NCI-H345 (cell line): ENCODE measurements around the gene CRTAP.
A peak's percentile ranks its signal among the peaks of the same experiment; 100 is the strongest.
"Not testable (repeated sequence)": the region's sequence is repeated elsewhere in the genome, so short reads cannot be mapped to it uniquely, and the experiment has no call there.

ENCODE experiments used
- DNase-seq: peaks from one replicate; lab custom pipeline; 2025; lab: John Stamatoyannopoulos, UW

CRTAP gene

DNA sequence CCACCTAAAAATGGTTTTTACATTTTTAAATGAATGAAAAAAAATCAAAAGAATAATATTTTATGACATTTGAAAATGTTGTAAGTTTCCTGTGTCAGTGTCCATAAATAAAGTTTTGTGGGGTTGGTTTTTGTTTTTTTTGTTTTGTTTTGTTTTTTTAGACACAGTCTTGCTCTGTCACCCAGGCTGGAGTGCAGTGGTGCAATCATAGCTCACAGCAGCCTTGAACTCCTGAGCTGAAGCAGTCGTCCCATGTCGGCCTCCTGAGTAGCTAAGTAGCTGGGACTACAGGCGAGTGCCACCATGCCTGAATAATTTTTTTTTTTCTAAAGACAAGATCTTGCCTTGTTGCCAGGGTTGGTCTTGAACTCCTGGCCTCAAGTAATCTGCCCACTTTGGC, 14.1 kb upstream of the CRTAP start:
- no peak for DNase-seq

GRCh38 chr3:33100229-33100628, 13.6 kb upstream of the CRTAP start:
- DNase-seq: no peak

DNA sequence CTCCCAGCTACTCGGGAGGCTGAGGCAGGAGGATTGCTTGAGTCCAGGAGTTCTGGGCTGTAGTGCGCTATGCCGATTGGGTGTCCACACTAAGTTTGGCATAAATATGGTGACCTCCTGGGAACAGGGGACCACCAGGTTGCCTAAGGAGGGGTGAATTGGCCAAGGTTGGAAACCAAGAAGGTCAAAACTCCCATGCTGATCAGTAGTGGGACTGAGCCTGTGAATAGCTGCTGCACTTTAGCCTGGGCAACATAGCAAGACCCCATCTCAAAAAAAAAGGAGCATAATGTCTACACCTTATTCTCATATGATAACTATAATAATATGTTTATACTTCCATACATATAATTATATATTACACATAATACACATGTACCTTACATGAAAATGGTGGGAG, 10.8 kb upstream of the CRTAP start:
- DNase-seq: no peak

DNA sequence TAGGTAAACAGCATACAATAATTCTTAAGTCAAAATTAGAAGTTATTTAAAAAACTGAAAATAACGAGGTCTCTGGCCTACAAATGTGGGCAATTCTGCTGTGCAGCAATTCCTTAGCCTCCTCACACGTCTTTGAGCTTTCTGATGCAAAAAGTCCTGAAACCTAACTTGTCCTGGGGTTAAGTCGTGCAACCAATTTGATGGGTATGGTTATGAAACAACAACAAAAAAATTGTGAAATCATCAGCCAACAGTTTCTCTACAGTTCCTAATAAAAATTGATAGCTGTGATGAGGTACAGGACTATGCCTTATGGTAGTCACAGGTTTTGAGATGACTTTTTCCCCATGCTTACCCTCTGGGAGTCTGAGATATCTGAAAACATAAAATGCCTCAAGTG, 10.3 kb upstream of the CRTAP start:
- no peak for DNase-seq

DNA sequence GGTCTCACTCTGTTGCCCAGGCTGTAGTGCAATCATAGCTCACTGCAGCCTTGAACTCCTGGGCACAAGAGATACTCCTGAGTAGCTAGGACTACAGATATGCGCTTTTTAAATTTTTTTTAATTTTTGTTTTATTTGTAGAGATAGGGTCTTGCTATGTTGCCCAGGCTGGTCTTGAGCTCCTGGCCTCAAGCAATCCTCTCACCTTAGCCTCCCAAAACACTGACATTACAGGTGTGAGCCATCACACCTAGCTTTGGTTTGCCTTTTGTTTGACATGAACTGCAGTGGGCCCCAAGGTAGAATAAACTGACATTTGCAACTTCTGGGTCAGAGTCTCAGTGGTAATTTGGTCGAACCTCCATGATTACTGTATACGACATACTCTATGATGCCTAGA, 9.0 kb upstream of the CRTAP start:
- DNase-seq: no peak

GRCh38 chr3:33105341-33105948, 8.4 kb upstream of the CRTAP start:
- no peak for DNase-seq

DNA sequence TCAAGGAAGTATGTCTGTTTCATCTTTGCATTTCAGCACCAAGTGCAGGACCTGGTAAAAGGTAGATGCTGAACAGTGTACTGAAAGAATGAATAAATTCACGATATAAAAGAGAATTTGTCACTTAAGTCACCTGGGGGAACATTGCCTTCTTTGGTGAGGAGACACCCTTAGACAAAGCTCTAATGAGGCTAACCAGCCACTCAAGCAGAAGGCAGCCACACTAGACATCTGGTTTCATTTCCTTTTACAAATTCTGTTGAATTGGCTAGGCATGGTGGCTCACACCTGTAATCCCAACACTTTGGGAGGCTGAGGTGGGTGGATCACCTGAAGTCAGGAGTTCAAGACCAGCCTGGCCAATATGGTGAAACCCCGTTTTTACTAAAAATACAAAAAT, 7.0 kb upstream of the CRTAP start:
- DNase-seq: not testable (repeated sequence)

GRCh38 chr3:33111581-33111980, 2.2 kb upstream of the CRTAP start:
- no peak for DNase-seq

DNA sequence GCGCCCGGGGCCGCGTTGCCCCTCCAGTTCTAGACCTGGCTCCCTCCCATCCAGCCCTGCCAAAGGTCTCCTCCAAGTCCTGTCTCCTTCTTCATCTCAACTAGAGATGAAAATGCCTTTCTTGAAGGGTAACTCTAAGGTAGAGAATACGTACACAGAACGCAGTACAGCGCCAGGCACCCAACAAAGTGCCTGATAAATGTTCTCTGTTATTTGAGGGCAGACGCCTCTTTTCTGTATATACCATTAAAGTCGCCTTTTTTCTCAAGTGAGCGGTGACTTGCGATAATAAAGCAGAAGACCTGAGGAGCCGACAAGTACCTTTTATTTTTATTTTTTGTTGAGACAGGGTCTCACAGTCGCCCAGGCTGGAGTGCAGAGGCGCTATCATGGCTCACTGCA, 809 bp downstream of the CRTAP start:
- no peak for DNase-seq

DNA sequence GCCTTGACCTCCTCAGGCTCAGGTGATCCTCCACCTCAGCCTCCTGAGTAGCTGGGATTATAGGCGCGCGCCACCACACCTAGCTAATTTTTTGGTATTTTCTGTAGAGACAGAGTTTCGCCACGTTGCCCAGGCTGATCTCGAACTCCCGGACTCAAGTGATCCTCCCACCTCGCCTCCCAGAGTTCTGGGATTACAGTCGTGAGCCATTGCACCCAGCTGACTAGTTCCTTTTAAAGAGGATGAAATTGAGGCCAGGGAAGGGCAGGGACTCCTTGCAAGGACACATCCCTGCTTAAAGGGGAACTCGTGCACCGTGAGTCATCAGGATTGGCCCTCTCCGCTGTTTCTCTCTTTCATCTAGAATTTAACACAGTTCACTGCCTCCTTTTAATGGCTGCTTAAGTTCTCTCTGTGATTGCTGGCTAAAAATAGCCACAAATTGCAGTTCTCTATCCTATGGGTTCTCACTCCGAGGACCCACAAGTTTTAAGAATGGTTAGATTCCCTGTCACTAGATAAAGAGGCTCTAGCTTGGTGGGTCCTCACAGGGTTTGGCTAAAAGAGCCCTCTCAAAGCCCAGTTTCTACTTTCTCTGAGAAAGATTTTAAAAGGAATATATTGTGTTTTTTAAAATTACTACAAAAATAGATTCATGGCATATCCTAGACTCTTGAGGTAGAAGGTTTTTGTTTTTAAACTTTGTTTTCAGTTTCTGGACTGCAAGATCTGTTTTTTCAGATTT, 1.4 kb downstream of the CRTAP start:
- DNase-seq: no peak

DNA sequence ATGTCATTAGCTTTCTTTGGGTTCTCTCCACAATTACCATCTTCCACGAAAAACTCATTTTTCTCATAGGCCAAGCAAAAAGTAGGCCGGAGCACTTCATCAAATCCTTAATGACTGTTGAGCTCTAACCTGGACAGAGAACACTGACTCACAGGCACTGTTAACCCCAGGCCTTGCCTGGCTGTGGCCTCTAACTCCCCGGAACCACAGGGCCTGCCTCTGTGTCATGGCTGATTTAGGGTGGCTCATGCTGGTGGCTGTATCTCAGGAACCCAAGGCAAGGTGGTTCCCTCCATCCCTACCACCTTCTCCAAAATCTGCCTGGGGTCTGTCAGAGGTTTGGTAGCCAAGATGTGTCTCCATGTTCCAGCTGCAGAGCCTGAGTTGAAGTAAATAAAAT, 3.6 kb downstream of the CRTAP start:
- DNase-seq: no peak

- no peak for DNase-seq
Observed at GRCh38 chr3:33119891-33120290, 6.1 kb downstream of the CRTAP start.

DNA sequence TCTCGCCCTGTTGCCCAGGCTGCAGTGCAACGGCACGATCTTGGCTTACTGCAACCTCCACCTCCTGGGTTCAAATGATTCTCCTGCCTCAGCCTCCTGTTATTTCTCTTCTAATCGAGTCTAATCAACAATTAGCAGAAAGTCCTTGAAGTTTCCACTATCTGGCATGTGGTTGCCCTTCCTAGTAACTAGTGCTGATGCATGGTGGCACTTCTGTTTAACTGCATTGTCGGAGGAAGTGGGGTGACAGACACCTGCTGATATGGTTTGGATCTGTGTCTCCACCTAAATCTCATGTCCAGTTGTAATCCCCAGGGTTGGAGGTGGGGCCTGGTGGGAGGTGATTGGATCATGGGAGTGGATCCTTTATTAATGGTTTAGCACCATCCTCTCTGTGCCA, 9.2 kb downstream of the CRTAP start:
- DNase-seq: no peak

DNA sequence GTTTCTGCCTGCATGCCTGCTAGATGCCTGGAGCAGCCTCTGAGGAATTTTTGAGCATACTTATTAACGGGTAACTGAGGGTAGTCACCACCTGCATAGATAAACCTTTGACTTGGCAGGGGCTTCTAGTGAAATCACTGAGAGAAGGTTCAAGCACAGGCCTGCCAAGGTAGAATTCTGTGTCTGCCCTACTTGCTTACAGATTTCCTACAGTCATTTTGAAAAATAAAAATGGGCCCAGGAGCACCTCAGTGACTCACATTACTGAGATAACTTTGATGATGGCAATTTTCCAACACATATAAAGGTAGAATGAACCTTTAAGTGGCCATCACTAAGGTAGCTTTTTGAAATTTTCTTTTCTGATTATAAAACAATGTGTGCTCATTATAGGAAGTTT, 10.8 kb downstream of the CRTAP start:
- DNase-seq: no peak

GRCh38 chr3:33125840-33126239, 12.0 kb downstream of the CRTAP start:
- no peak for DNase-seq

- DNase-seq: no peak
Observed at GRCh38 chr3:33128706-33129105, 14.9 kb downstream of the CRTAP start.

DNA sequence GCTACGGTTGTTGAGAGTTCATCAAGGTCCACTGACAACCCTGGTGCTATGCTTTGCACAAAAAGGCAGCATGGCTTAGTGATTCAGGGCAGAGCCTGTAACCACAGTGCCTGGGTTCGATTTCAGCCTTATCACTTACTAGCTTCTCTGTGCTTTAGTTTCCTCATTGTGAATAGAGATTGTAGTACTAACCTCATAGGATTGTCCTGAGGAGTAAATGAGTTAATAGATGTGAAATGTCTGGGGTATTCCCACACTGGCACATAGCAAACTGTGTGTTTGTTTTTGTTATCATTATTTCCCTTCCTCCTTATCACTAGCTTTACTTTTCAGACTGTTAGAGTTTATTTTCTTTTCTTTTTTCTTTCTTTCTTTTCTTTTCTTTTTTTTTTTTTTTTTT, 16.3 kb downstream of the CRTAP start:
- no peak for DNase-seq

GRCh38 chr3:33131331-33132018, 17.7 kb downstream of the CRTAP start:
- DNase-seq: peak; percentile 59

- DNase-seq: no peak
Observed at GRCh38 chr3:33132019-33132360, 18.2 kb downstream of the CRTAP start.

- DNase-seq: no peak
Observed at GRCh38 chr3:33134026-33134625, 20.3 kb downstream of the CRTAP start.

- no peak for DNase-seq
Observed at GRCh38 chr3:33137691-33138090, 23.9 kb downstream of the CRTAP start.

DNA sequence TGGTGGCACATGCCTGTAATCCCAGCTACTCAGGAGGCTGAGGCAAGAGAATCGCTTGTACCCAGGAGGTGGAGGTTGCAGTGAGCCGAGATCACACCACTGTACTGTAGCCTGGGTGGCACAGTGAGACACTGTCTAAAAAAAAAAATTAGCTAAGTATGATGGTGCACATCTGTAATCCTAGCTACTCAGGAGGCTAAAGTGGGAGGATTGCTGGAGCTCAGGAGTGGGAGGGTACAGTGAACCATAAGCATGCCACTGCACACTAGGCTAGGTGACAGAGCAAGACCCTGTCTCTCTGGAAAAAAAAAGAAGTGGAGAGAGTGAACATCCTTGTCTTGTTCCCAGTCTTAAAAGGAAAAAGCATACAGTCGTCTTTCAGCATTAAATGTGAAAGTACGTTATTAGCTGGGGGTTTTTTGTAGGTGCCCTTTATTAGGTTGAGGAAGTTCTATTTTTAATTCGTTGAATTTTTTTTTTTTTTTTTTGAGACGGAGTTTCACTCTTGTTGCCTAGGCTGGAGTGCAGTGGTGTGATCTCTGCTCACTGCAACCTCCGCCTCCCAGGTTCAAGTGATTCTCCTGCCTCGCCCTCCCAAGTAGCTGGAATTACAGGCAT, 25.3 kb downstream of the CRTAP start:
- DNase-seq: not testable (repeated sequence)

DNA sequence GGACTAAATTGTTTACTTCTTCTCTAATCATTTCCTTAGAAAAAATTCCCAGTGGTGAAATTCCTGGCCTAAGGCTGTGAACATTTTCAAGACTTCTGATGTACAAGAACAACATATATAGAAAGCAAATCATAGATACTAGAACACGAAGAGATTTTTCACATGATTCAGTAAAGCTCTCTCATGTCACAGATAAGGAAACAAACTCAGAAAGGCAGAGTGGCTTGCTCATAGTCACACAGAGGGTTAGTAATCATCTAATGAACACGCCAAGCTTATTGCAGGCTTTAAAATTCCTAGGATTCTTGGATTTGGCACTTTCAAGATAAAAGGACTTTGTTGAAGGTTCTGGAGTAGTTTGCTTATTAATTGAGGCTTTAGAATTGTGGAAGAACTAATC, 26.2 kb downstream of the CRTAP start:
- DNase-seq: no peak
